ENCODE results near the gene CYB5B. TPM values are rescaled to one million over a fixed set of nuclear protein-coding genes. Genes with fewer than 3 reads are reported as not detected.

The CYB5B gene, protein sequence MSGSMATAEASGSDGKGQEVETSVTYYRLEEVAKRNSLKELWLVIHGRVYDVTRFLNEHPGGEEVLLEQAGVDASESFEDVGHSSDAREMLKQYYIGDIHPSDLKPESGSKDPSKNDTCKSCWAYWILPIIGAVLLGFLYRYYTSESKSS
- total RNA-seq (2014; rRNA removed; shearing (Covaris generic)), result 57.8 and 60.2 TPM in 2 replicates

DNA sequence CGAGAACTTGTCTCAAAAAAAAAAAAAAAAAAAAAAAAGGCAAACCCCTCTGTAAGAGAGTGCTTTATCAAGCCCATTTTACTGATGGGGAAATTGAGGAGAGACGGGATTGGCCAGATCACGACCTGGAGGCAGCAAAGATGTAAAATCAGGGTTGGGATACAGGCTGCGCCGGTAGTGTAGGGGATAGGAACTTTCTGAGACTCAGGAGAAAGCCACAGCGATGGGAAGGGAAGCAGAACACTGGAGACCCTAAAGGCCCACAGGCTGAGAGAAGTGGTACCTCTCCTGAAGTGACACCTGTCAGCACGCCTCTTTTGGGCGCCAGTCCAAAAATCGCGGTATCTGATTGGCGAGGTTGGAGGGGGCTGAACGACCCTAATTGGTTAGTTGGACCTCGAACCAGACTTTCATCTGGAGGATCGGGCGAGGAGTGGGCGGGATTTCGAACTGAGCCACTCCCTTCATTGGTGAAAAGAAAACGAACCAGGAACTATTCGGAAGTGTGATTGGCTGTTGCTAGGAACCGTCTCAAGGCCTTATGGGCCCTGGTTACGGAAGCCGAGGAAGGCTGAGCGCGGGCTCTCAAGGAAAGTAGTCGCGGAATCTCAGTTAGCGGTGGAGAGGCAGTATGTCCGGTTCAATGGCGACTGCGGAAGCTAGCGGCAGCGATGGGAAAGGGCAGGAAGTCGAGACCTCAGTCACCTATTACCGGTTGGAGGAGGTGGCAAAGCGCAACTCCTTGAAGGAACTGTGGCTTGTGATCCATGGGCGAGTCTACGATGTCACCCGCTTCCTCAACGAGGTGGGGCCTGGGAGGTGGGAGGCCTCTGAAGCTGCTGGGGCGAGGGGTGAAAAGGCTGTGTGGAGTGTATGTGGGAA lies at the start of gene CYB5B:
TSS of gene CYB5B (plus strand) at position 567 of the 882 bp plus-strand sequence. CDS start at position 632, 65 bp downstream.
- DNase-seq (ENCODE audit: low spot score), result peak; percentile 98

DNA sequence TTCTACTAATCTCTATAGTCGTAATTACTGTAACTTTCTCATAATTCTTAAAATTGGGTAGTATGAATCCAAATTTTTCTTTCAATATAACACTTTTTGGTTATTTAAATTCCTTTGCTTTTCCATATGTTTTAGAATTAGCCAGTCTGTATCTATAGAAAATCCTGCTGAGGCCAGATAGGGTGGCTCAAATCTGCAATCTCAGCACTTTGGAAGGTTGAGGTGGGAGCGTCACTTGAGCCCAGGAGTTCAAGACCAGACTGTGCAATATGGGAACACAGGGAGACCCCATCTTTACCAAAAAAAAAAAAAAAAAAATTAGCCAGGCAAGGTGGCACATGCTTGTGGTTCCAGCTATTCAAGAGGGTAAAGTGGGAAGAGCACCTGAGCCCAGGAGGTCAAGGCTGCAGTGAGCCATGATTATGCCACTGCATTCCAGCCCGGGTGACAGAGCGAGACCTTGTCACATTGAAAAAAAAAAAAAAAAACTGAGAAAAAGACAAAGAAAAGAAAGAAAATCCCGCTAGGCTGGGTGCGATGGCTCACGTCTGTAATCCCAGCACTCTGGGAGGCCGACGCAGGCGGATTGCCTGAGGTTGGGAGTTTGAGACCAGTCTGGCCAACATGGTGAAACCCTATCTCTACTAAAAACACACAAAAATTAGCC lies 47.9 kb upstream of the CYB5B start:
- no peak for DNase-seq (ENCODE audit: low spot score)

- no peak for DNase-seq (ENCODE audit: low spot score)
Observed at GRCh38 chr16:69378036-69378435, 46.4 kb upstream of the CYB5B start.

GRCh38 chr16:69378760-69379159 lies 45.7 kb upstream of the CYB5B start:
- no peak for DNase-seq (ENCODE audit: low spot score)

GRCh38 chr16:69381231-69381630 lies 43.2 kb upstream of the CYB5B start:
- no peak for DNase-seq (ENCODE audit: low spot score)

DNA sequence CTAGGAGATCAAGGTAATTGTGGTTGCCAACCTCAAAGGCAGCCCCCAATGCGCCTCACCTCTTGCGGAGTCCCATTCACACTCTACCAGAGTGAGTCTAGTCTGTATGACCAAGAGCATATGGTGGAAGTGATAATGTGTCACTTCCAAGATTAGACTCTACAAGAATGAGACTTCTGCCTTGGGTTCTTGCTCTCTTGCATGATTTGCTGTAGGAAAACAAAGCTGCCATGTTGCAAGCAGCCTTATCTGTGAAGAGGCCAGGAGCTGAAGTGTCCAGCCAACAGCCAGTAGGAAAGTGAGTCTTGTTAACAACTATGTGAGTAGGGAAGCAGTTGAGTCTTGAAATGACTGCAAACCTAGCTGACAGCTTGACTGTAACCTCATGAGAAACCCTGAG lies 42.0 kb upstream of the CYB5B start:
- no peak for DNase-seq (ENCODE audit: low spot score)

DNA sequence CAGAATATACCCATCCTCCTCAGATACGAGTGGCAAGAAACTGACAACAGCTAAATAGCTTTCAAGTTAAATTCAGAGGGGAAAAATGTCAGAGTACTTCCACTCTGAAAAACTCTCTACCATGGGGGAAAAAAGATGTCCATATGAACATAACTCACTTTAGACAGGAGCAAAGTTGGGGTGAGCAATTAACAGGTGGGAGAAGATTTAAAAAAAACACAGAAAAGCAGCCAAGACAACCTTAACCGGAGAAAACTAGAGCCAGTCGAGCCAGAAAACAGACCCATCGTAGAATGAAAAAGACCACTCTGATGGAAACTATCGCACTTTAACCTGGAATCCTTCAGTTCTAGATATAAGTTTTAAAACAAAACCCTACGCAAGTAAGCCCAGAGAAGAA lies 39.4 kb upstream of the CYB5B start:
- no peak for DNase-seq (ENCODE audit: low spot score)

GRCh38 chr16:69386596-69386995 lies 37.8 kb upstream of the CYB5B start:
- DNase-seq (ENCODE audit: low spot score), result no peak

GRCh38 chr16:69393898-69394849 lies 30.2 kb upstream of the CYB5B start:
- no peak for DNase-seq (ENCODE audit: low spot score)

GRCh38 chr16:69395859-69396186 lies 28.6 kb upstream of the CYB5B start:
- DNase-seq (ENCODE audit: low spot score), result no peak

DNA sequence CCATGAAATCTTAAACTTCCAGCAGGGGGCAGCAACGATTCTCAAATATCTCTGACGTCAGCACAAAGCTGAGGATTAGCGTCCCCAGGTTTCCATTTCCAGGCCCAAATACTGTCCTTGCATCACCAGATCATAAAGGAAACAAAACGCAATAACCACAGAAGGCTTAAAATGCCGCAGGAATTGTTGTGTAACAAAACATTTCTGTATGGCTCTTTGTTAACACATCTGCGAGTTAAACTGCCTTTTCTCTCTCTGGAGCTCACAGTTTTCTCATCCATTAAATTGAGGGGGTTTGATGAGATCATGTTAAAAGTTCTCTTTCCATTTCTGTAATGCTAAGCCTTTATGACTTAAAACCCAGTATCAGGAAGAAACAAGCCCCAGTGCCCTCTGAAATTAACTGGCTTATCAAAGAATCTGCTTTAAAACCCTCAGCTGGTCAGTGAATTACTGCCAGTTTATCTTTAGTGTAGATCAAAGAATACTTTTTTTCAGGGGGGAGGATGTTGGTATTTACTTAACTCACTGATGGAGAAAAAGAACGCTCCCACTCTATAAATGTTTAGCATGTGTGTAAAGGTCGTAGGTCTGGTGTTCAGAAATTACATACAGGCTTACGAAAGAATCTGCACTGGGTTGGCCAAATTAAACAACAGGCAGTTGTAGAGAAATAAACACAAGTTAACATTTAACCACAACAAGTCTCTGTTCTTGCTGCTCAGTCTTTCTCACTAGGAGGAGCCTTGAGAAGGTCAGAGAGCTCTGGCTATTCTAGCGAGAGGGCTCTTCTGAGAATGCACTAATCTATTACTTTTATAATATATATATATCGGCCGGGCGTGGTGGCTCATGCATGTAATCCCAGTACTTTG lies 28.0 kb upstream of the CYB5B start:
- DNase-seq (ENCODE audit: low spot score), result peak; percentile 95

GRCh38 chr16:69397821-69398521 lies 26.4 kb upstream of the CYB5B start:
- DNase-seq (ENCODE audit: low spot score), result peak; percentile 83

GRCh38 chr16:69399361-69399760 lies 25.1 kb upstream of the CYB5B start:
- DNase-seq (ENCODE audit: low spot score), result no peak

DNA sequence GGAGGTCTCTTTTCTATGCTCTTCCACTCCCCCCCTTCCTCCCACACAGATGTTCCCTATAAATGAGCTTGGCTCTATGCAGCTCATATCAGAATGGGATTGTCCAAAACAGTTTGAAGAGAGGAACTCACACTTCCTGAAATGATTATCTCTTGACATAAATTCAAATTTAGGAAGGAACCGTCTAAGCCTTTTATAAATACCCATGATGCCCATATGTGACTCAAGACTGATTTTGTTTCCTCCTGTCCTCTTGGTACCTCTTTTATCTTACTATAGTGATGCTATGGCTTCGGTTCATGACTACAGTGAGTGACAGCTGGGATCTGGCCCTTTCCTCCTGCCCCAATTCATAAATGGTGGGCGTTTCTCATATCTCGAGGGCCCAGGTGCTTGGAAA lies 22.0 kb upstream of the CYB5B start:
- no peak for DNase-seq (ENCODE audit: low spot score)

GRCh38 chr16:69404275-69404805 lies 20.1 kb upstream of the CYB5B start:
- DNase-seq (ENCODE audit: low spot score), result peak; percentile 68

DNA sequence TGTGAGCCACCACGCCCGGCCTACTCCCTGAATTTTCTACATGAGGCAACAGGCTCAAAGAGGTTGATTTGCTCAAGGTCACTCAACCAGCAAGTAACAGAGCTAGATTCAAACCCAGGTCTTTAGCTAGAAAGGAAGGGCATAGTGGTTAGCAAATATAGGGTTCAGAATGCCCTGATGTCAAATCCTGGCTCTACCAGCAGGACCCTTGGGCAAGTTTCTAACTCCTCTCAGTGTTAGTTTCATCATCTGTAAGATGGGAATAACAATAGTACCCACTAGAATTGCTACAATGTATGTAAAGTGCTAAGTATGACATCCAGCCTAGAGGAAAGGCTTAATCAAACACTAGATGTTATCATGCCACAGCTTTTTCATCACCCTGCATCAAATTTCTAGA lies 19.1 kb upstream of the CYB5B start:
- no peak for DNase-seq (ENCODE audit: low spot score)

DNA sequence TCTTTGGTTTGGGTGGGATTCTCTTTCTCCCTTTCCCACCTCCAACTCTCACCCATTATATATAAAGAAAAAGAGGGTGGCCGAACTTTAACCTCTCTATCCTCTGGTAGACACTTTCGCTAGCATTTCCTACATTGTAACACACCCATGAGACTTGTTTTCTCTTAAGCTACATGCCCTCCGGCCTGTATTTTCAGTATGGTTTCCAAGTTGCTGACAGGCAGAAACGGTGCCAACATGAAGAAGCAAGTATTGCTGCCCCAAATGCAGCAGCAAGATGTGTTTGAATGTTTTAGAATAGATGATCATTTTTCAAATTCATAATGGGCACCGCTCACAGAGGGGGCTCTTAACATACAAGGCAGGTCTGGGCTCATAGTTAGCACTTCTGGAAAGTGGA lies 18.7 kb upstream of the CYB5B start:
- DNase-seq (ENCODE audit: low spot score), result no peak

DNA sequence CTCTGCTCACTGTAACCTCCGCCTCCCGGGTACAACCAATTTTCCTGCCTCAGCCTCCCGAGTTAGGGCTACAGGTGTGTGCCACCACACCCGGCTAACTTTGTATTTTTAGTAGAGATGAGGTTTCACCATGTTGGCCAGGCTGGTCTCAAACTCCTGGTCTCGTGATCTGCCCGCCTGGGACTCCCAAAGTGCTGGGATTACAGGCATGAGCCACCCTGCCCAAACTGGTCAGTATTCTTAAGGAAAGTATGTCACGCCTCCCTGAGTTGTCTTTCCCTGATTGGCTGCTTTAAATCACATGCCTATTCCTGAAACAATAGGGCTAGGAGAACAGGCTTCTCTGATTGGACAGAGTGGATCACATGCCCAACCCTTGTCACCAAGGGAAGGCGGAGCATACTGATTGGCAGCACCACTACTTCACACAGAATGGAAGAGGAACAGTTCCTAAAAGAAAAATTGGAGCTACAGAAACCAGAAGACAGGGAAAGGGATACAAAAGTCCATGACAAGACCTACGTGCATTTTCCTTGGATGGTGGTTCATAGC lies 17.6 kb upstream of the CYB5B start:
- no peak for DNase-seq (ENCODE audit: low spot score)

DNA sequence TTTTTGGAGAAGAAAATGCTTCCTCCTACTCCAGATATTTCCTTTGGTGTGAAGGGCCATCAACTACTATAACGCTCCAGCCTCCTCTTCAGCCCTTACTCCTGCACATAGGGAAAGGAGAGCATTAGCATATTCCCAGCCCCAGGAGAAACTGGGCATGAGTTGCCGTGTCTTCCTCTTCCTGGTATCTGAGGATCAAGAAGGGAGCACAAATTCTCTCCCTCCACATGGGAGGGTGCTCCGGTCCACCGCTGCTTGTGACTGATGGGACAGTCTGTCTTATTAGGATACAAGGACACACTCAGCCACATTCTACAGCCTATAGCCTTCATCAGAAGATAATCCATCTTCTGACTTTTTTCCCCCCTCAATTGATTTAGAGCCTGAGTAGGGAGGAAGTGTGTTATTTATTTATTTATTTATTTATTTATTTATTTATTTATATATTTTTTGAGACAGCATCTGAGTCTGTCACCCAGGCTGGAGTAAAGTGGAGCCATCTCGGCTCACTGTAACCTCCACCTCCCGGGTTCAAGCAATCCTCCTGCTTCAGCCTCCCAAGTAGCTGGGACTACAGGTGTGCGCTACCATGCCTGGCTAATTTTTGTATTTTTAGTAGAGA lies 16.6 kb upstream of the CYB5B start:
- DNase-seq (ENCODE audit: low spot score), result no peak
